Erythroblast (primary cell): ENCODE results near the gene PRRT2.

Experiments used
- DNase-seq, 2 experiments: peaks; one replicate each; lab custom pipeline; 2025; lab: John Stamatoyannopoulos, UW
- GATA1 ChIP-seq: IDR thresholded peaks from 2 replicates; pipeline ENCODE4 v1.6.1; 2011; ENCODE audit warnings: low read depth, mild to moderate bottlenecking, control low read depth, low read length, moderate library complexity
- POLR2A ChIP-seq: IDR thresholded peaks from 2 replicates; pipeline ENCODE4 v1.6.1; 2011; ENCODE audit warnings: mild to moderate bottlenecking, low read length

The PRRT2 gene

GRCh38 chr16:29844575-29845331 lies 32.8 kb downstream of the PRRT2 start:
- DNase-seq = no peak
- TF ChIP-seq POLR2A (no peak), GATA1 (no peak)

DNA sequence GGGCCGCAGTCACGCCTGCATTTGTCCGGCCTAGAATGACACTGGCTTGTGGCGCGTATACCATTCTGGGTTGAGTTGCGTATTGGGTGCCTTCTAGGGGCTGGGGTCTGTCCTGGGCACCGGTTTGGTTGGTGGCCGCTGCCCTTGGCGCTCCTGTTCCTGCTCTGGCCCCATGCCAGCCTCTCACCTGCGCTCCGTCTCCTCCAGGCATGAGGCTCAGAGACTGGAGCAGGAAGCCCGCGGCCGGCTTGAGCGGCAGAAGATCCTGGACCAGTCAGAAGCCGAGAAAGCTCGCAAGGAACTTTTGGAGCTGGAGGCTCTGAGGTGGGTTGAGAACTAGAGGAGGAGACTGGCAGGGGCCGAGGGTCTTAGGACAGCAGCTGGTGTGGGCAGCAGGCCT lies 33.7 kb downstream of the PRRT2 start:
- no peak for DNase-seq
- TF ChIP-seq GATA1 = no peak

- DNase-seq = peak; percentile 71 to 83
- no peak for TF ChIP-seq GATA1
- TF ChIP-seq POLR2A = no peak
These were observed 36.7 kb downstream of the PRRT2 start for GRCh38 chr16:29848420-29849297.

DNA sequence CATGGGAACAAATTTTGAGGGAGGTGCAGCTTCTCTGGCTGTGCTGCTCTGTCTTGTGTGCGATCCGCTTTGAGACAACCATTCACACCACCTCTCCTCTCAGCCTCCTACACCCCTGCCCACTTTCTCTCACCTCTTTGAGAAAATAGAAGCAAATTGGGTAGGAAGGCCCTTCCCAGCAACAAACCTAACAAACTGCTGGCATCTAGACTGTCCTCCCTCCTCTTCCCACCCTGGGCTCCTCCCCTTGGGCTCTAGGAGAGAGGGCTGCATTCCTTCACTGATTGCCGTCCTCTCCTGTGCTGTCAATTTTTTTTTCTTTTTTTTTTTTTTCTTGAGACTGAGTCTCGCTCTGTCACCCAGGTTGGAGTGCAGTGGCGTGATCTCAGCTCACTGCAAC lies 37.5 kb downstream of the PRRT2 start:
- no peak for TF ChIP-seq POLR2A
- TF ChIP-seq GATA1 = no peak
- DNase-seq = no peak

DNA sequence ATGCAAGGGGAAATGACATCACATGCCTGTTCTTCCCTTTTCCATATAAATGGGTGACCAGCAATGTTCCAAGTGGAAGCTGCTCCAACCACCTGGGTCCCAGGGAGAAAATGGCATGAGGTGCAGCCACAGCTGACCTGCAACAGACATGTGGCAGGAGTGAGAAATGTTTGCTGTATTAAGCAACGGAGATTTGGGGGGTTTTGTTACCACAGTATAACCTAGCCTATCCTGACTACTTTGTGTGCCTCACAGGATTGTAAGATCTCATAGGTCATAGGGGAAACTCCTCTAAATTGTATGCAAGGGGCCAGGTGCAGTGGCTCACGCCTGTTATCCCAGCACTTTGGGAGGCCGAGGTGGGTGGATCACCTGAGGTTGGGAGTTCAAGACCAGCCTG lies 39.0 kb downstream of the PRRT2 start:
- DNase-seq = no peak
- TF ChIP-seq GATA1 = no peak
- no peak for TF ChIP-seq POLR2A

- DNase-seq = no peak
- TF ChIP-seq GATA1 = no peak
- no peak for TF ChIP-seq POLR2A
These were observed 40.7 kb downstream of the PRRT2 start for GRCh38 chr16:29852654-29853053.

DNA sequence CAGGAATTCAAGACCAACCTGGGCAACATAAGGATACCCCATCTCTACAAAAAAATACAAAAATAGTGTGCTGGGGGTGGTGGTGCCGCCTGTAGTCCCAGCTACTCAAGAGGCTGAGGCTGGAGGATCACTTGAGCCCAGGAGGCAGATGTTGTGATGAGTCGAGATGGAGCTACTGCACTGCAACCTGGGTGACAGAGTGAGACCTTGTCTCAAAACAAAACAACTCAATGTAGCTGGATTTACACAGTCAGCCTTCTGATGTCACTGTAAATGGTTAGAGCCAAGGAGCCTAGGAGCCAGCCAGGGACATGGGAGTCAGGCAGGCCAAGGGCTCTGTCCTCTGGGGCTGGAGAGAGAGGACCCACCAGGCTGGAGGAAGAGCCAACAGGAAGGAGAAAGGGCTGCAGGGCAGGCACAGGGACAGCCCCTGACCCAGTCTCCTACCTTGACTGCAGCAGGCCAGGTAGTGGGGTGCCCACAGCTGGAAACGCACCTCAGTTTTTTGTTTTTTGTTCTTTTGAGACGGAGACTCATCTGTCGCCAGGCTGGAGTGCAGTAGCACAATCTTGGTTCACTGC lies 42.6 kb downstream of the PRRT2 start:
- DNase-seq = no peak

GRCh38 chr16:29857133-29857760 lies 45.3 kb downstream of the PRRT2 start:
- DNase-seq = no peak
- TF ChIP-seq POLR2A (no peak), GATA1 (no peak)

More for the DNA sequence above, 42.6 kb downstream of the PRRT2 start:
- no peak for TF ChIP-seq POLR2A
- TF ChIP-seq GATA1 = no peak

GRCh38 chr16:29858149-29858849 lies 46.3 kb downstream of the PRRT2 start:
- DNase-seq = no peak
- TF ChIP-seq POLR2A (no peak), GATA1 (no peak)

DNA sequence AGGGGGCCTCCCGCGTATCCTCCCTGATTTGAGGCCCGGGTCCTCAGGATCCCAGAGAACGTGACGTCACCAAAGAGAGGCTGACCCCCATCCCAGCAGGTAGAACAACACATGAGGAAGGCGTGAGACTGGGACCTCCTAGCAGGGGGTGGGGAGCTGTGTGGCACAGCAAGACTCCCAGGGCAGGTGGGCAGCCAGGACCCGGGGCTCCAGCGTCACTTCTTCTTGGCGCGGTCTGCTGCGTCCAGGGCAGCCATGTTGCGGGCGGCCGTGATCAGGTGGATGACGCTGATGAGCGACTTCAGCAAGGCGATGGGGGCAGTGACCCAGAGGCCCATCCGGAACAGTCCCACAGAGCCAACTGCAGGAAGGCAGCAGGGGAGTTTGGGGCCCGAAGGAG lies 47.0 kb downstream of the PRRT2 start:
- DNase-seq = no peak
- TF ChIP-seq GATA1 = no peak
- no peak for TF ChIP-seq POLR2A

GRCh38 chr16:29860218-29860617 lies 48.2 kb downstream of the PRRT2 start:
- no peak for DNase-seq
- TF ChIP-seq GATA1 = no peak
- TF ChIP-seq POLR2A = no peak

DNA sequence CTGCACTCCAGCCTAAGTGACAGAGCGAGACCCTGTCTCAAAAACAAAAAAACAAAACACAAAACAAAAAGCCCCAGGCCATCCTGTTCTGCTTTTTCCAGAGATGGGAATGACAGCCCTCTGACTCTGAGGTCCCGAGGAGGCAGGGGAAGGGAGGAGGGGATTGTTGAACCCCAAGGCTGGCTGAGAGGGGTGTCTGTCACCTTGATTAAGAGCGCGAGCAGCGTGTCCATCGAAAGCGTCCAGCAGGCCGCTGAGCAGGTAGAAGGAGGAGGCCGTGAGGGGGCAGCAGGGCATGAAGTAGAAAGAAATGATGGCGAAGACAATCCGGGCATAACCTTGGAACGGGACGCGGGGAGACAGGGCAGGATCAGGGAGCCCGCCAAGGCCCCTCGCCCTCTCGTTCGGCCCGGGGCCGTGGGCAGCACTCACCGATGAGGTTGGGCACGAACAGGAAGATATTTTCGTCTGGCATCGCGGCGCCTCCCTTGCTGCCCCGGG lies 50.4 kb downstream of the PRRT2 start:
- peak in 1 of 2 experiments; percentile 69 for DNase-seq
- TF ChIP-seq POLR2A = no peak
- no peak for TF ChIP-seq GATA1

DNA sequence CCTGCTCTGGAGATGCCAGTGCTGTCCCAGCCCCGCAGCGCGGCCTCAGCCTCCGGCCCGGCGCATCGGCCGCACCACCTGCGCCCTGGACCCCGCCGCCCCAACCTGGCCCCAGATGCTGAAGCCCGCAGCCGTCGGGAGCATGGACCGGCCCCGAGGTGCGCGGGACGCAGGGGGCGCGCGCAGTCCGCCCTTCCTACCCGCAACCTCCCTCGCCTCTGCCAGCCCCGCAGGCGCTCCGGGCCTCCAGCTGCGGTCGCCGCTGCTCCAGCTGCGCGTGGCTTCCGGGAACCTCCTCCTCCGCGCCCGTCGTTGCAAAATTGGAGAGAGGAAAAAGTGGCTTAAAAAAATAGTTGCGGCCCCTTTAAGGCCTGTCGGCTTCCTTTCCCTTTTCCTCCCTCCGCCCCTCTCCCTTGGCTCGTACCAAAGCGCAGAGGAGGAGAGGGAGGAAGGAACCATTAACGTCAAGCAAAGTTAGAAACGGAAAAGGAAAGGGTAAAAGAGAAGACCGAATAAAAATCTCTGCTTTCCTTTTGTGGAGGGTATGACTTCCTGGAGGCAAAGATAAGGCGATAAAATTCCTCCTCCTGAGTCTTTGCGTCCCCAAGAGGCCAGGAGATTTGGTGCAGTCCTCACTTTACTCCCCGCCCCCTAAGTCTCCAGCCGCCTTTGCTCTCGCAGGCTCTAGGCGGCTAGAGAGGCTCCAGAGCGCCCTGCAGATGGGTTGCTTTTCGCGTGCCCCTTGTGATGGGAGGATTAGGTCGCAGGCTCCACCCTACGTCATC lies 51.1 kb downstream of the PRRT2 start, which contains the start of gene CDIPT:
CDIPT (minus strand) TSS at position 343 of the 785 bp plus-strand sequence. CDS start 369 bp downstream, outside the sequence.
- peak; percentile 98 for DNase-seq
- peak; percentile 43 for TF ChIP-seq POLR2A
- no peak for TF ChIP-seq GATA1
